Measurements from ENCODE around the gene COG3.
A peak's percentile ranks its signal among the peaks of the same experiment; 100 is the strongest.

The COG3 gene

DNA sequence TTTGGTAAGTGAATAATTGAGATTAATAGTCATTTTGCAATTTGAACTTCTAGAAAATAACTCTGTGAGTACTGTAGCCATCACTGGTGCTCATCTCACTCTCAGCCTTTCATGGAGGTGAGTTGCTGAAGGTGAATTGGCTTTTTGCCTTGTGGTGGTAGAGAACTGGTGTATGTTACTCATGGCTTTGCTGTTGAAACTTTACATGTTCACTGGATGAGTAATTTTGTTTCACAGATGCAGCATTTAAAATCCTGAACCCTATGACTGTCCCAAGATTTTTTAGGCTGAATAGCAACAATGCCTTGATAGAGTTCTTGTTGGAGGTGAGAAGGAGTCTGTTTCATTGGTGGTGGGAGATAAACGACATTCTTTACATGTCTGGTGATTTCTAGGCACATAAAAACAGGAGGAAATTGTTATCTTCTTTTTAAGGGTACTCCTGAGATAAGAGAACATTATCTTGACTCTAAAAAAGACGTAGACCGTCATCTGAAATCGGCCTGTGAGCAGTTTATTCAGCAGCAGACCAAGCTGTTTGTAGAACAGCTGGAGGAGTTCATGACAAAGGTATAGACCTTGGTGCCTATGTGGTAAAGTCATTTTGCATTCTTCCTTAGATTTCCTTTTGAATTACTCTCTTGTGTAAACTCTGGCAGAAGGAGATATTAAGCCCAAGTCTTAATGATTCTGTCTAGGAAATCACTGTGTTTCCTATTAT lies 53.9 kb downstream of the COG3 start:
- H3K4me3 ChIP-seq (ENCODE audit: low read depth, low read length), result no peak overlapping the region
- TF ChIP-seq, protein P1, sequence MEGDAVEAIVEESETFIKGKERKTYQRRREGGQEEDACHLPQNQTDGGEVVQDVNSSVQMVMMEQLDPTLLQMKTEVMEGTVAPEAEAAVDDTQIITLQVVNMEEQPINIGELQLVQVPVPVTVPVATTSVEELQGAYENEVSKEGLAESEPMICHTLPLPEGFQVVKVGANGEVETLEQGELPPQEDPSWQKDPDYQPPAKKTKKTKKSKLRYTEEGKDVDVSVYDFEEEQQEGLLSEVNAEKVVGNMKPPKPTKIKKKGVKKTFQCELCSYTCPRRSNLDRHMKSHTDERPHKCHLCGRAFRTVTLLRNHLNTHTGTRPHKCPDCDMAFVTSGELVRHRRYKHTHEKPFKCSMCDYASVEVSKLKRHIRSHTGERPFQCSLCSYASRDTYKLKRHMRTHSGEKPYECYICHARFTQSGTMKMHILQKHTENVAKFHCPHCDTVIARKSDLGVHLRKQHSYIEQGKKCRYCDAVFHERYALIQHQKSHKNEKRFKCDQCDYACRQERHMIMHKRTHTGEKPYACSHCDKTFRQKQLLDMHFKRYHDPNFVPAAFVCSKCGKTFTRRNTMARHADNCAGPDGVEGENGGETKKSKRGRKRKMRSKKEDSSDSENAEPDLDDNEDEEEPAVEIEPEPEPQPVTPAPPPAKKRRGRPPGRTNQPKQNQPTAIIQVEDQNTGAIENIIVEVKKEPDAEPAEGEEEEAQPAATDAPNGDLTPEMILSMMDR (IDR thresholded peaks at IDR 0.05; ENCODE audit: control insufficient read depth, extremely low read depth, insufficient read depth), result no peak
- DNase-seq (ENCODE audit: low read depth), result no peak

- TF ChIP-seq, protein P1 (IDR thresholded peaks at IDR 0.05; ENCODE audit: control insufficient read depth, extremely low read depth, insufficient read depth), result no peak
- no peak overlapping the region for H3K4me3 ChIP-seq (ENCODE audit: low read depth, low read length)
- no peak for DNase-seq (ENCODE audit: low read depth)
Observed at GRCh38 chr13:45519493-45519892, 54.8 kb downstream of the COG3 start.

DNA sequence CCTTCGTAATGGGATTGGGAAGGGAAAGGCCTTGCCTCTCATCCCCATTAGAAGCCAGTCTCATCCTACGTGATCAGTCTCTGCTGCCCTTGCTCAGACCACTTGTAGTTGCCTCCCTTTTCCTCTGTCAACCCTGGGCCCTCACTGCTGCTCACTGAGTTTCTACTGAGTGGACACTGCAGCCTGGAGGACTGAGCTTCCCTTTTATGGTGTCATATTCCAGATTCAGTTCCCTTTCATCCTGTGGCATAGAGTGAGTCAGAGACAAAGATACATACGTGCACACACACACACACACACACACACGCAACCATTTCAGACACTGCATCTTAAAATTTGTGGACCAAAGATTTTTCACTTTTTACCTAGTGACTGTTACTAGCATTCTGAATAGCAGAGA lies 56.6 kb downstream of the COG3 start:
- TF ChIP-seq, protein P1 (IDR thresholded peaks at IDR 0.05; ENCODE audit: control insufficient read depth, extremely low read depth, insufficient read depth), result no peak
- no peak for DNase-seq (ENCODE audit: low read depth)
- H3K4me3 ChIP-seq (ENCODE audit: low read depth, low read length), result no peak overlapping the region

- H3K4me3 ChIP-seq (ENCODE audit: low read depth, low read length), result no peak overlapping the region
- no peak for DNase-seq (ENCODE audit: low read depth)
- TF ChIP-seq, protein P1 (IDR thresholded peaks at IDR 0.05; ENCODE audit: control insufficient read depth, extremely low read depth, insufficient read depth), result no peak
Observed at GRCh38 chr13:45522571-45522970, 57.8 kb downstream of the COG3 start.

DNA sequence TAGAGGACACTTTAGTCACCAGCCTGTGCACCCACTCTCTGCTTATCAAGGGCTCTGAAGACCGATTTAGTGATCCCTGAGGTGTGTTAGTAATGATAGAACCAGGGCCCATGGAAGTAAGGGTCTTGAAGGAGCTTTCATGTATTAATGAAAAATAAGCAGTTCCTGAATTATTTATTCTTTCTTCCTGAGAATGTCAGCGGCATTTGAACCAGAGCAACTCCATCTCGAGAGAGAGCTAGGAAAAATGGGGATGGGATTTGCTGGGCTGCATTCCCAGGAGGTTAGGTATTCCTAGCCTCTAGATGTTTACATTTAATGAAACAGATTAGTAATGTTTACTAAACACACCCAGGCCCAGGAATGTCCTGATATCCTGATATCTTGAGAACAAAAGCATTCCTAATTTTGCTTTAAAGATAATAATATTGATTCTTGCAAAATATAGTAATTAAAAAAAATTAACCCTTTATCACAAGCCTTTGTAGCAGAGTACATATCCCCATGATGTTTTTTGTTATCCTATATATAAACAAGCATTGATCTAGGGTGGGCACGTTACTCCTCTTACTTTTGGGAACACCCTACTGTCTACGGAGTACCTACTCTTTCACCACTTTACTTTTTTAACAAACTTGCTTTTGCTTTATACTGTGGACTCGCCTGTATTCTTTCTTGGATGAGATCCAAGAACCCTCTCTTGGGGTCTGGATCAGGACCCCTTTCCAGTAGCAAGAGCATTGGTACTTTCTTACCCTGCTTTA lies 63.1 kb downstream of the COG3 start:
- H3K4me3 ChIP-seq (ENCODE audit: low read depth, low read length), result no peak overlapping the region
- TF ChIP-seq, protein P1 (IDR thresholded peaks at IDR 0.05; ENCODE audit: control insufficient read depth, extremely low read depth, insufficient read depth), result no peak
- DNase-seq (ENCODE audit: low read depth), result peak; percentile 44

DNA sequence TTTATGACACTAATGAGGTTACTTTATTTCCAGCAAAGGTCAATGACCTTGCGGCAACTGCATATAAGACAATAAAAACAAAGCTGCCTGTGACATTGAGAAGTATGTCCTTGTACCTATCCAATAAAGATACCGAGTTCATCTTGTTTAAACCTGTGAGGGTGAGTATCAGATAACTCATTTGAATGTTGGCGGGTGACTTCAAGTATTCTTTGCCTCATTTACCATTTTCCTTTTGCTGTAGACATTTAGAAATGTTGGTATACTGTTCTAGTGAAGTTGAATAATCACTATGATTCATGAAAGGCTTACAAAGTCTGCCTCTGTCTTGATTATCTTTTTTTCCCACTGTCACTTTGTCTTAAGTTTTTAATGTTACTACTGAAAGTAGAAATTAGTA lies 65.0 kb downstream of the COG3 start:
- H3K4me3 ChIP-seq (ENCODE audit: low read depth, low read length), result no peak overlapping the region
- TF ChIP-seq, protein P1 (IDR thresholded peaks at IDR 0.05; ENCODE audit: control insufficient read depth, extremely low read depth, insufficient read depth), result no peak
- no peak for DNase-seq (ENCODE audit: low read depth)
